Gastrocnemius medialis (tissue), 4 donors: ENCODE measurements around the gene EGFL7. TPM values are rescaled to one million over a fixed set of nuclear protein-coding genes. Genes with fewer than 3 reads are reported as not detected.
A peak's percentile ranks its signal among the peaks of the same experiment; 100 is the strongest.

ENCODE experiments used
- ATAC-seq, 2 donors: fragments of 150-250 bp; one replicate each; pipeline ENCODE4 v1.9.1; 2016
- DNase-seq, 2 donors: peaks; one replicate each; pipeline ENCODE4 v3.0.0-alpha.2; 2019
- H3K27ac ChIP-seq, 4 donors: fragments of 200-600 bp; sonication (generic); 1 replicate in 1 of 4; 2 replicates in 3 of 4; pipeline ENCODE4 v1.5.1; 2016 to 2018; ENCODE audit warnings: mild to moderate bottlenecking in 2 of 4, moderate library complexity in 1 of 4
- H3K27me3 ChIP-seq, 3 donors: fragments of 200-600 bp; sonication (generic) in 2 of 3; 1 replicate in 1 of 3; 2 replicates in 2 of 3; pipeline versions ENCODE4 v1.5.1 to v1.6.0; 2016 to 2019; ENCODE audit warnings: mild to moderate bottlenecking in 1 of 3, moderate library complexity in 1 of 3
- H3K36me3 ChIP-seq, 2 donors: fragments of 200-600 bp; sonication (generic) in 1 of 2; one replicate each; pipeline ENCODE4 v1.5.1; 2017 to 2018
- H3K4me1 ChIP-seq, 2 donors: fragments of 200-600 bp; sonication (generic) in 1 of 2; one replicate each; pipeline ENCODE4 v1.5.1; 2016 to 2017; ENCODE audit warnings: mild to moderate bottlenecking in 2 of 2
- H3K4me3 ChIP-seq, 4 donors: fragments of 200-600 bp; sonication (generic) in 3 of 4; 1 replicate in 1 of 4; 2 replicates in 3 of 4; pipeline ENCODE4 v1.5.1; 2016 to 2019; ENCODE audit warnings: mild to moderate bottlenecking in 2 of 4
- H3K9me3 ChIP-seq, 3 donors: fragments of 200-600 bp; sonication (generic) in 2 of 3; 1 replicate in 1 of 3; 2 replicates in 2 of 3; pipeline ENCODE4 v1.5.1; 2016 to 2019
- CTCF ChIP-seq, 5 experiments: fragments of 450-650 bp in 3 of 5; fragments of 200-600 bp in 2 of 5; sonication (generic) in 2 of 5; IDR thresholded peaks in 4 of 5; conservative IDR thresholded peaks in 1 of 5; 1 replicate in 4 of 5; 2 replicates in 1 of 5; pipeline ENCODE4 v1.5.1; 2016 to 2019; ENCODE audit warnings: antibody characterized with exemption in 5 of 5, mild to moderate bottlenecking in 3 of 5, moderate library complexity in 3 of 5
- POLR2A ChIP-seq, 2 donors: fragments of 450-650 bp; IDR thresholded peaks; one replicate each; pipeline ENCODE4 v1.6.1; 2017; ENCODE audit warnings: antibody characterized with exemption in 2 of 2, mild to moderate bottlenecking in 2 of 2, moderate library complexity in 2 of 2
- in situ Hi-C, 4 donors: fragments of 200-750 bp; cut with MboI; loops; one replicate each; pipeline versions ENCODE4 v1.15.0 to v1.8.0; 2017; ENCODE audit warnings: low sequenced_read_pairs in 4 of 4
- intact Hi-C: fragments of 100-400 bp; cut with DNase I; formaldehyde crosslinking; loops from one replicate; pipeline ENCODE4 v1.15.1; 2023; ENCODE audit warnings: low total_unique reads
- total RNA-seq, 4 donors: library from RNA; depleted of rRNA; stranded (reverse); fragments of >200 nt; gene quantifications; one replicate each; pipeline versions ENCODE4 v1.1.0 to v1.2.3, GENCODE V29; 2016

EGFL7 gene
- total RNA-seq, 4 donors from 2014 or later, result 37.4 to 74.7 (median 49.0) TPM

GRCh38 chr9:136625101-136626065 is 37.3 kb upstream of the EGFL7 start:
- Histone ChIP-seq H3K4me1 (peaks cover 17 to 25% of the 10 kb centered on the region in 2 donors), H3K27me3 (no peaks in the 10 kb centered on the region), H3K9me3 (no peaks in the 10 kb centered on the region), H3K4me3 (no peak overlapping the region), H3K27ac (peak overlapping the region; percentile 7 to 57 (median 50)), H3K36me3 (no peaks in the 10 kb centered on the region)
- DNase-seq, result peak; percentile 43 to 61
- ATAC-seq, result peak; percentile 69 to 75
- in situ Hi-C loops (loop anchor here in 1 of 4 donors (25.0 kb wide), 1 partner anchor 138 kb away; the partner anchor contains the start of gene SEC16A), intact Hi-C loops (no loop called here)
- TF ChIP-seq CTCF (IDR thresholded peaks at IDR 0.05 in 4 of 5, conservative IDR thresholded peaks at IDR 0.05 in 1 of 5), result peak in 3 of 5 experiments; percentile 36 to 50 (median 41)
- TF ChIP-seq POLR2A (IDR thresholded peaks at IDR 0.05), result no peak

GRCh38 chr9:136626066-136626725 is 36.5 kb upstream of the EGFL7 start:
- no peak for TF ChIP-seq CTCF (IDR thresholded peaks at IDR 0.05 in 4 of 5, conservative IDR thresholded peaks at IDR 0.05 in 1 of 5)
- TF ChIP-seq POLR2A (IDR thresholded peaks at IDR 0.05), result no peak
- H3K4me3 ChIP-seq, result no peak overlapping the region
- DNase-seq (no peak), ATAC-seq (no peak)
- intact Hi-C loops (no loop called here), in situ Hi-C loops (loop anchor here in 1 of 4 donors (25.0 kb wide), 1 partner anchor 139 kb away; the partner anchor contains the start of gene SEC16A)
- H3K4me1 ChIP-seq, result peaks cover 17 to 25% of the 10 kb centered on the region in 2 donors
- peak overlapping the region in 2 of 4 donors; percentile 49 to 56 for H3K27ac ChIP-seq
- no peaks in the 10 kb centered on the region for H3K36me3 ChIP-seq
- no peaks in the 10 kb centered on the region for H3K9me3 ChIP-seq
- H3K27me3 ChIP-seq, result no peaks in the 10 kb centered on the region

- TF ChIP-seq POLR2A (IDR thresholded peaks at IDR 0.05) (no peak), CTCF (IDR thresholded peaks at IDR 0.05 in 4 of 5, conservative IDR thresholded peaks at IDR 0.05 in 1 of 5) (no peak)
- in situ Hi-C loops (loop anchor here in 1 of 4 donors (25.0 kb wide), 1 partner anchor 140 kb away; the partner anchor contains the start of gene SEC16A), intact Hi-C loops (no loop called here)
- Histone ChIP-seq H3K4me3 (no peak overlapping the region), H3K9me3 (no peaks in the 10 kb centered on the region), H3K27me3 (no peaks in the 10 kb centered on the region), H3K27ac (no peak overlapping the region), H3K36me3 (no peaks in the 10 kb centered on the region), H3K4me1 (peaks cover 17 to 25% of the 10 kb centered on the region in 2 donors)
- ATAC-seq (no peak), DNase-seq (no peak)
These were observed 35.7 kb upstream of the EGFL7 start for GRCh38 chr9:136626740-136627642.

- in situ Hi-C loops, result loop anchor here in 1 of 4 donors (25.0 kb wide), 1 partner anchor 140 kb away; the partner anchor contains the start of gene SEC16A
- TF ChIP-seq POLR2A (IDR thresholded peaks at IDR 0.05), result no peak
- no peak for TF ChIP-seq CTCF (IDR thresholded peaks at IDR 0.05 in 4 of 5, conservative IDR thresholded peaks at IDR 0.05 in 1 of 5)
- H3K36me3 ChIP-seq, result no peaks in the 10 kb centered on the region
- H3K4me3 ChIP-seq, result no peak overlapping the region
- H3K27me3 ChIP-seq, result no peaks in the 10 kb centered on the region
- H3K27ac ChIP-seq, result no peak overlapping the region
- ATAC-seq, result no peak
- no peak for DNase-seq
- H3K9me3 ChIP-seq, result no peaks in the 10 kb centered on the region
- intact Hi-C loops, result no loop called here
- H3K4me1 ChIP-seq, result peaks cover 17 to 25% of the 10 kb centered on the region in 2 donors
These were observed 35.0 kb upstream of the EGFL7 start for GRCh38 chr9:136627703-136628102.
